Endothelial cell of umbilical vein (primary cell): ENCODE measurements around the gene TGM6.

ENCODE experiments used
- CTCF ChIP-seq, 2 donors: IDR thresholded peaks; 1 replicate in 1 of 2; 2 replicates in 1 of 2; pipeline ENCODE4 v1.5.1; 2011; ENCODE audit warnings: low read length in 2 of 2, mild to moderate bottlenecking in 2 of 2, moderate library complexity in 2 of 2, control low read depth in 1 of 2, inconsistent platforms in 1 of 2, low read depth in 1 of 2; ENCODE audit not compliant: insufficient read depth in 1 of 2; ENCODE audit errors: extremely low read depth in 1 of 2
- EZH2 ChIP-seq: IDR thresholded peaks from 2 replicates; pipeline ENCODE4 v1.6.1; 2012; ENCODE audit warnings: borderline replicate concordance, low read depth, mild to moderate bottlenecking, moderate library complexity, low read length, inconsistent platforms; ENCODE audit not compliant: severe bottlenecking
- MYC ChIP-seq: IDR thresholded peaks from one replicate; pipeline ENCODE4 v1.6.1; 2011; ENCODE audit warnings: mild to moderate bottlenecking, low read depth, low read length
- POLR2A ChIP-seq: IDR thresholded peaks from 2 replicates; pipeline ENCODE4 v1.6.1; 2012; ENCODE audit warnings: low read depth, mild to moderate bottlenecking, control low read depth, low read length
- POLR2AphosphoS5 ChIP-seq: IDR thresholded peaks from 2 replicates; pipeline ENCODE4 v1.6.1; 2012; ENCODE audit warnings: low read depth, mild to moderate bottlenecking, control low read depth, low read length, moderate library complexity; ENCODE audit not compliant: insufficient read depth

- TF ChIP-seq POLR2AphosphoS5 (no peak), POLR2A (no peak), EZH2 (no peak), MYC (no peak), CTCF (IDR thresholded peaks at IDR 0.05; ENCODE audit: extremely low read depth in 1 of 2, insufficient read depth in 1 of 2, low read depth in 1 of 2, low read length in 2 of 2) (no peak)
Measured at GRCh38 chr20:2418388-2418787, 37.7 kb downstream of the TGM6 start.
